Measurements from ENCODE around the gene CPLX3. TPM values are rescaled to one million over a fixed set of nuclear protein-coding genes. Genes with fewer than 3 reads are reported as not detected.

Gene CPLX3
- total RNA-seq, 4 donors from 2014 or later, result not detected

- Histone ChIP-seq H3K27me3 (no peaks in the 10 kb centered on the region), H3K9me3 (no peaks in the 10 kb centered on the region), H3K36me3 (peaks cover 0 to 23% (median 9%) of the 10 kb centered on the region in 4 donors), H3K4me1 (peaks cover 19 to 30% (median 25%) of the 10 kb centered on the region in 4 donors), H3K27ac (peak overlapping the region; percentile 7 to 95 (median 90)), H3K4me3 (no peak overlapping the region)
- no peak for DNase-seq
- WGBS, 2 donors (ENCODE audit: low coverage in 1 of 2), result 76% methylated on average over 12 of the region's 12 CpGs; no CpG with 5 or more reads in 1 of the 2 donors
- intact Hi-C loops (cut with DNase I; ENCODE audit: low total_unique reads) (loop anchor here (5.0 to 10.0 kb wide), 2 partner anchors 62 to 110 kb away; partner anchors contain the start of genes CSK and RPP25), in situ Hi-C loops (cut with MboI; ENCODE audit: low pct_ligation_motif_present in 1 of 4, low pct_unique_long_range_greater_than_20kb in 1 of 4, low sequenced_read_pairs in 3 of 4) (no loop called here)
- TF ChIP-seq CTCF (IDR thresholded peaks at IDR 0.05), result no peak
These were observed 18.1 kb downstream of the CPLX3 start for GRCh38 chr15:74844319-74845207.

- 63% methylated on average over 5 of the region's 5 CpGs; no CpG with 5 or more reads in 1 of the 2 donors for WGBS, 2 donors (ENCODE audit: low coverage in 1 of 2)
- peak overlapping the region in 1 of 4 donors; percentile 87 for H3K27ac ChIP-seq
- H3K36me3 ChIP-seq, result peaks cover 0 to 28% (median 12%) of the 10 kb centered on the region in 4 donors
These were observed 18.8 kb downstream of the CPLX3 start for GRCh38 chr15:74845208-74845568.

GRCh38 chr15:74845581-74845980, 19.2 kb downstream of the CPLX3 start:
- in situ Hi-C loops (cut with MboI; ENCODE audit: low pct_ligation_motif_present in 1 of 4, low pct_unique_long_range_greater_than_20kb in 1 of 4, low sequenced_read_pairs in 3 of 4), result no loop called here

More at GRCh38 chr15:74845208-74845568, 18.8 kb downstream of the CPLX3 start:
- peaks cover 19 to 30% (median 25%) of the 10 kb centered on the region in 4 donors for H3K4me1 ChIP-seq
- no peak overlapping the region for H3K4me3 ChIP-seq
- H3K27me3 ChIP-seq, result no peaks in the 10 kb centered on the region
- in situ Hi-C loops (cut with MboI; ENCODE audit: low pct_ligation_motif_present in 1 of 4, low pct_unique_long_range_greater_than_20kb in 1 of 4, low sequenced_read_pairs in 3 of 4), result no loop called here
- intact Hi-C loops (cut with DNase I; ENCODE audit: low total_unique reads), result loop anchor here (10.0 kb wide), 1 partner anchor 110 kb away; the partner anchor contains the start of gene RPP25
- no peak for DNase-seq
- no peak for TF ChIP-seq POLR2AphosphoS5 (IDR thresholded peaks at IDR 0.05)
- no peak for TF ChIP-seq POLR2A (IDR thresholded peaks at IDR 0.05)
- no peak for TF ChIP-seq EP300 (IDR thresholded peaks at IDR 0.05; ENCODE audit: low read depth)
- TF ChIP-seq CTCF (IDR thresholded peaks at IDR 0.05), result no peak
- H3K9me3 ChIP-seq, result no peaks in the 10 kb centered on the region

More at GRCh38 chr15:74845581-74845980, 19.2 kb downstream of the CPLX3 start:
- Histone ChIP-seq H3K4me3 (no peak overlapping the region), H3K4me1 (peaks cover 19 to 31% (median 26%) of the 10 kb centered on the region in 4 donors), H3K36me3 (peaks cover 0 to 30% (median 14%) of the 10 kb centered on the region in 4 donors), H3K27ac (peak overlapping the region in 1 of 4 donors; percentile 87), H3K27me3 (no peaks in the 10 kb centered on the region), H3K9me3 (no peaks in the 10 kb centered on the region)
- no peak for DNase-seq
- TF ChIP-seq EP300 (IDR thresholded peaks at IDR 0.05; ENCODE audit: low read depth) (no peak), POLR2A (IDR thresholded peaks at IDR 0.05) (no peak), CTCF (IDR thresholded peaks at IDR 0.05) (no peak), POLR2AphosphoS5 (IDR thresholded peaks at IDR 0.05) (no peak)
- 74% methylated on average over 4 of the region's 4 CpGs; no CpG with 5 or more reads in 1 of the 2 donors for WGBS, 2 donors (ENCODE audit: low coverage in 1 of 2)
- intact Hi-C loops (cut with DNase I; ENCODE audit: low total_unique reads), result loop anchor here (10.0 kb wide), 1 partner anchor 109 kb away; the partner anchor contains the start of gene RPP25
